ENCODE data around the gene CCNB2.

- no peak for TF ChIP-seq POLR2AphosphoS5 (IDR thresholded peaks at IDR 0.05; ENCODE audit: low read depth)
- TF ChIP-seq CTCF (IDR thresholded peaks at IDR 0.05; ENCODE audit: insufficient read depth, low read length): no peak
- TF ChIP-seq GABPA (IDR thresholded peaks at IDR 0.05; ENCODE audit: low read depth): no peak
Observed at GRCh38 chr15:59152694-59153450, 47.9 kb downstream of the CCNB2 start.

All from HL-60 (cell line).